Stimulated activated CD8-positive, alpha-beta memory T cell treated with anti-CD3 and anti-CD28 coated beads, Interleukin-2, amount 100 ng/mL, for 1 hour (primary cell): ENCODE measurements around the gene LRRC74B.
"Not testable (repeated sequence)": the region's sequence is repeated elsewhere in the genome, so short reads cannot be mapped to it uniquely, and the experiment has no call there.

ENCODE experiments used
- DNase-seq, 2 donors: peaks; one replicate each; pipeline ENCODE4 v3.0.0-alpha.2; 2020; ENCODE audit warnings: low read depth in 2 of 2

LRRC74B gene

DNA sequence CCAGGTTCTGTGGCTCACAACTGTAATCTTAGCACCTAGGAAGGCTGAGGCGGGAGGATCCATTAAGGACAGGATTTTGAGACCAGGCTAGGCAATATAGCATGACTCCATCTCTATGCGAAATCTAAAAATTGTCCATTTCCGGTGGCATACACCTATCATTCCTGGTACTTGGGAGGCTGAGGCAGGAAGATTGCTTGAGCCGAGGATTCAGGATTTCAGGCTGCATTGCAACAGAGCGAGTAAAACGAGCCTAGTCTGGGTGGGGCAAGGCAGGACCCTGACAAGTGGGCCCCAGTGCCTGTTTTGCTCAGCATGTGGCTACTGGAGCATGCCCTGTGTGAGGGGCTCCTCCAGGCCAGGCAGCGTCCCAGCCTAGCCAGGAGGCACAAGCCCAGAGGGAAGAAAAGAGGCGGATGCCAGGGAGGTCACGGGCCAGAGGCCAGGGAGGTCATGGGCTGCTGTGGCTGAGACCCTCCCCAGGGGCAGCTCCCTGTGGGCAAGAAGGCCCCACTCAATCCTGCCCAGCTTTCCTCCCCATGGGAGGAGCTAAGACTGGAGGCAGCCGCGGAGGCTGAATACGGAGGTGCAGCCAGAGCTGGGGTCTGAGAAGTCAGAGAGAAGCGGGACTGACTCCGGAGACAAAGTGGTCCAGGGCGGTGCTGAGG, 8.4 kb downstream of the LRRC74B start:
- no peak for DNase-seq

DNA sequence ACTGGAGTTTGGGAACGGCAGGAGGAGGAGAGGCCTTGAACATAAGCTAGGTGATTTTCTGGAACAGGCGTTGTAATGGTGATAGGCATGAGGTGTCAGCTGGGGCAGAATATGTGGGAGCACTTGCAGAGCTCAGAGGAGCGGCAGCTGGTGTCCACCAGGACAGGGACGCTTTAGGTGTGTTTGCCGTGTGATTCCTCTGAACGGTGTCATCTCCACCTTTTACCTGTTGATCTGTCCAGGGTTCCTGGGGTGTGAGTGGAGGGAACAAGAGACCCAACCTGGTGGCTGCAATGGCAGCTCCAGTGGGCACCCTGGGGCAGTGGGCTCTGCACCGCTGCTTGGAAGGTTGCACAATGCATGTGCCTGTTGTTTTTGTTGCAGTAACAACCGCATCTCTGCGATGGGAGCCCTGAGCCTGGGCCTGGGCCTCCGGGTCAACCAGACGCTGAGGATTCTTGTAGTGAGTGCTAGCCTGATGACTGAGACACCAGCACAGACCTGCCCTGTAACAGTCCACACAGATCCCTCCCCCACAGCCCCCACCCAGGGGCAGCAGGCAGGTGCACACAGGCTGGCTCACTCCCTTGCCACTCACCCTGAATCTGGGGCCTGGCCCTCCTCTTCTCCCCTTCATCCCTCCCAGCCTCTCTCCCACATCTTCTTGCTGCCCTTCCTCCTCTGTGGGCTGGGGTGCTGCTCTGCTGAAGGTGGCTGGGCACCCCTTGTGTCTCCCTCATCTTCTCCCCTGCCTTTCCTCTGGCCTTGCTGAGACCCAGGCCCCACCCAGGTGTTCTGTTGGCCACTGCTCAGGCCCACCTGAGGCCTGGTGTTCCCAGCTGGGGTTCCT, 9.2 kb downstream of the LRRC74B start:
- no peak for DNase-seq

DNA sequence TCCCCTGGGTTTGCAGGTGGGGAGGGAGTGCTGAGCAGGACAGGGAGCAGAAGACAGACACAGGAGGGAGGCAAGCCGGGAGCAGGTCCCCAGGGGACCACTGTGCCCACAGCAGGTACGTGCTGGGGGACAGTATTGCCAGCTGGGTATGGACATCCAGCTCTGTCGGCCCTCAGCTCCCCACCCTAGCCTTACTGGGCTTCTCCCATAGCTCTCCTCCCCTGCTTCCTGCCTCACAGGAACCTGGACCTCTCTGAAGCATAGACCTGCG, 9.8 kb downstream of the LRRC74B start:
- DNase-seq, result no peak

DNA sequence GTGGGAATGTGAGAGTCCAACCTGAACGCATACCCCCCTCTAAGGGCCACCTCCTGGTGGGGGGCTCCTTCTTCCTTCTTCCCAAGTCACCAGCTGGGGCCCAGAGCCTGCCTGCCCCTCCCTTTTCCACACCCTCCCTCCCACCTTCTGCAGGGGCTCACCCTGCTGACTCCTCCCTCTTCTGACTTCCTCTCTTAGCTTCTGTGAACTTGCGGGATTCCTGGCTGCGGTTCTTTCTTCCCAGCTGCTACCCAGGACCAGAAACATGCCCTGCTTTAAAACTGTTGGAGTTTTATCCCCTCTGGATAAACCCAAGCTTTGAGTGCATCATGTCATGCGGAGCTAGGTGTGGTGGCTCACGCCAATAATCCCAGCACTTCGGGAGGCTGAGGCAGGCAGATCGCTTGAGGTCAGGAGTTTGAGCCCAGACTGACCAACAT, 10.2 kb downstream of the LRRC74B start:
- no peak for DNase-seq

DNA sequence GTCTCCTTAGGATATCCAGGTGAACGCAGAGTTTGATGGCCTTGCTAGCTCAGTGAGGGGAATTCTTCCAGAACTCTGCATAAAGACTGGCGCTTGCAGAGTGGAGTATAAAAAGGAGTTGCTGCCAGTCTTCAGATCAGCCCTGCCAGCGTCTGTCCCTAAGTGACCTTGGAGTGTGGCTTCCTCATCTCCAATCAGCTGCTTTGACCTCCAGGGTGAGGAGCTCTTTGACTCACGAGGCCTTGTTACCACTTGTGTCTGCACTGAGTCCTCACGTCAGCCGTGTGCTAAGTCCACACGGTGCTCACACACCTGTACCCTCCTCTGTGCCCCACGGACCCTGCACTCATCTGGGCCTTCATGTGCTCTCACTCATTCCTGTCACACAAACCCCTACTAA, 14.6 kb downstream of the LRRC74B start:
- not testable (repeated sequence) for DNase-seq

DNA sequence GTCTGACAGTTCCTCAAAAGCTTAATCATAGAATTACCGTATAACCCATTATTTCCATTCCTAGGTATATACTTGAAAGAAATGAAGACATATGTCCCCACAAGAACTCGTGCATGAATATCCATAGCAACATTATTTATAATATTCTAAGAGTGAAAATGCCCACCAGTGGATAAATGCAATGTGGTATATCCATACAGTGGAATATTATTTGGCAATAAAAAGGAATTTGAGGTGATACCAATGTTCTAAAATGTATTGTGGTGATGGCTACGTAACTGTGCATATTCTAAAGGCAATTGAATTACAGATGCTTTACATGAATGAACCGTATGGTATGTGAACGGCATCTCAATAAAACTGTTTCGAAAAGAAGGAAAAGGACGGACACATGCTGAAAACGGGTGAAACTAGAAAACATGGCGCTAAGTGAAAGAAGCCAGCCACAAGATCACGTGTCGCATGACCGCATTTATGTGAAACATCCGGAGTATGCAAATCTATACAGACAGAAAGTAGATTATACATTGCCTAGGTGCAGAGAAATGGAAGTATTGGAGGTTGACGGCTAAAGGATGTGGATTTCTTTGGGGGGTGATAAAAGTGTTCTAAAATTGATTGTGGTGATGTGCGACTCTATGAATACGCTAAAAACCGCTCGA, 16.0 kb downstream of the LRRC74B start:
- not testable (repeated sequence) for DNase-seq

DNA sequence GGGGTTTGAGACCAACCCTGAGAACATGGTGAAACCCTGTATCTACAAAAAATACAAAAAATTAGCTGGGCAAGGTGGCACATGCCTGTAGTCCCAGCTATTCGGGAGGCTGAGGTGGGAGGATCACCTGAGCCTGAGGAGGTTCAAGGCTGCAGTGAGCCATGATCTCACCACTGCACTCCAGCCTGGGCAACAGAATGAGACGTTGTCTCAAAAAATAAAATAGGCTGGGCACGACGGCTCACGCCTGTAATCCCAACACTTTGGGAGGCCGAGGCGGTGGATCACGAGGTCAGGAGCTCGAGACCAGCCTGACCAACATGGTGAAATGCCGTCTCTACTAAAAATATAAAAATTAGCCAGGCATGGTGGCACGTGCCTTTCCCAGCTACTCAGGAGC, 18.7 kb downstream of the LRRC74B start:
- DNase-seq, result not testable (repeated sequence)

DNA sequence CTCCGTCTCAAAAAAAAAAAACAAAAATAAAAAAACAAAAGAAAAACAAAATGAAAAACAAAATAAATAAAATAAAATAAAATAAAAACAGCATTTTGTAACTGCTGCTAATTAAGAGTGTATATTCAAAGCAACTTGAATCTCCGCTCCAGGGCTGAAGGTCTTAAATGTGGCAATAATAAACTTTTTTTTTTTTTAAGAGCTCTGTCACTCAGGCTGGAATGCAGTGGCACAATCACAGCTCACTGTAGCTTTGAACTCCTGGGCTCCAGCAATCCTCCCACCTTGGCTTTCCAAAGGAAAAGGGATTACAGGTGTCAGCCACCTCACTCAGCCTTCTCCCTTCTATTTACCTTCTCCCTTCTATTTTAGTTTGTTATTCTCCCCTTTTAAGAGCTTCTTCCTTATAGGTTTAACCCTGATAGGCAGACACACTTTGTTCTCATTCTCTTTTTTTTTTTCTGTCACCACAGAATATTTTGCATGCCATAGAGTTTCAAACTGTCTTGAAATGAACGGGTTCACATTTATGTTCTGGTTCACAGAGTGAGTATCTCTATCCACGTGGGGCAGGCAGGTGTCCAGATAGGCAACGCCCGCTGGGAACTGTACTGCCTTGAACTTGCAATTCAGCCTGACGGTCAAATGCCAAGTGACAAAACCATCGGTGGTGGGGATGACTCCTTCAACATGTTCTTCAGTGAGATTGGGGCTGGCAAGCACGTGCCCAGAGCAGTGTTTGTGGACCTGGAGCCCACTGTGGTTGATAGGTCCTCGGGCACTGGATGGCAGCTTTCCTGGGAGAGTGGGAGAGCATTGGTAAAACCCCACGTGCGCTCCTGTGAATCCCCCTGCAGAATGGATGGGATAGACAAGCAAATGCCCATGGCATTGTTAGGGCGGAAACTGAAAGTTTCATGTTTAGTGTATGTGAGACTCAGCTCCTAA, 19.4 kb downstream of the LRRC74B start:
- no peak for DNase-seq

DNA sequence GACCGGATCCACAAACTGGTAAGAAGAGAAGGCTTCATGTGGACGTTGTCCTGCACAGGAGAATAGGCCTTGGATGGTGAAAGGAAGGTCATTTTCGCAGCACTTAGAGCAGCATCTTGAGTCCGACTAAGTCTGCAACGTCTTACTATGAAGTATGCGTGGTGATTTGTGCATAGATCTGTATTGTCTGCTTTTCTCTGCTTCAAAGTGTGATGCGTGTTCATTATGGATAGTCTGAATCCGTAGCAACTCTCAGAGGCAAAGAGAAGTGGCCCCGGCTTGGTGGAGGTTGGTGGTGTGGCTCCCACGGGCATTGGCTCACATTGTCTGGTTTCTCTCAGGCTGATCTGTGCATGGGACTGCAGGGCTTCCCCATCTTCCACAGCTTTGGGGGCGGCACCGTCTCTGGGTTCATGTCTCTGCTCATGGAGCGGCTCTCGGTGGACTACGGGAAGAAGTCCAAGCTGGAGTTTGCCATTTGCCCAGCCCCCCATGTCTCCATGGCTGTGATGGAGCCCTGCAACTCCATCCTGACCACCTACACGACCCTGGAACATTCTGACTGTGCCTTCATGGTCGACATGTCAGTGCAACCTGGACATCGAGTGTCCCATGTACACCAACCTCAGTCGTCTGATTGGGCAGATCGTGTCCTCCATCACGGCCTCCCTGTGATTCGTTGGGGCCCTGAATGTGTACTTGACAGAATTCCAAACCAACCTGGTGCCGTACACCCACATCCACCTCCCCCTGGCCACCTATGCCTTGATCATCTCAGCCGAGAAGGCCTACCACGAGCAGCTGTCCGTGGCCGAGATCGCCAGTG, 21.5 kb downstream of the LRRC74B start:
- no peak for DNase-seq

DNA sequence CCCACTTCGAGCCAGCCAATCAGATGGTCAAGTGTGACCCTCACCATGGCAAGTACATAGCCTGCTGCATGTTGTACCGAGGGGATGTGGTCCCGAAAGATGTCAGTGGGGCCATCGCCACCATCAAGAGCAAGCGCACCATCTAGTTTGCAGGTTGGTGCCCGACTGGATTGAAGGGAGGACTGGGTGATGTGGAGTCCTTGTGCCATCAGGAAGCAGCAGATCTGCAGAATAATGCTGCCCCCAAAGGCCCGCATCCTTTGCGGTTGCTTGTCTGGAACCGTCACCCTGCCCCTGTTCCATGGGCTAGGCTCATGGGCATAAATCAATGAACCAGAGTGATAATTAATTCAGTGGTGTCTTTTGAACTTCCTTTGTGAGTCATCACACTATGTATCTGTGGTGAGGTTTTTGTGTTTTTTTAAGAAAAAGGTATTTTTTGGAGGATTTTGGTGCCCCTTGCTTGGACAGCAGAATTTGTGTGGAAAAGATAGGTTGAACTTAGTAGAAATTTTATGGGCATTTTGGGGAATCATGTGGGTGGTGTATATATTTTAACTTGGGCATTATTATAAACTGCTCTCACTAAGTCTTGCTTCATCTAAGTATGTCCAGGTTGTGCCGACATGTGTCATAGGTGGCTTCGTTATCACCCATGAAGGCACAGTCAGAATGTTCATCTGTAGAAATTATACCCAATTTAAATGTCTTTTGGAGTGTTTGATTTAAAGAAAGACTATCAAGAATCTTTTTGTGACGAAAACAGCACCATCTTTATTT, 22.3 kb downstream of the LRRC74B start:
- DNase-seq, result no peak

DNA sequence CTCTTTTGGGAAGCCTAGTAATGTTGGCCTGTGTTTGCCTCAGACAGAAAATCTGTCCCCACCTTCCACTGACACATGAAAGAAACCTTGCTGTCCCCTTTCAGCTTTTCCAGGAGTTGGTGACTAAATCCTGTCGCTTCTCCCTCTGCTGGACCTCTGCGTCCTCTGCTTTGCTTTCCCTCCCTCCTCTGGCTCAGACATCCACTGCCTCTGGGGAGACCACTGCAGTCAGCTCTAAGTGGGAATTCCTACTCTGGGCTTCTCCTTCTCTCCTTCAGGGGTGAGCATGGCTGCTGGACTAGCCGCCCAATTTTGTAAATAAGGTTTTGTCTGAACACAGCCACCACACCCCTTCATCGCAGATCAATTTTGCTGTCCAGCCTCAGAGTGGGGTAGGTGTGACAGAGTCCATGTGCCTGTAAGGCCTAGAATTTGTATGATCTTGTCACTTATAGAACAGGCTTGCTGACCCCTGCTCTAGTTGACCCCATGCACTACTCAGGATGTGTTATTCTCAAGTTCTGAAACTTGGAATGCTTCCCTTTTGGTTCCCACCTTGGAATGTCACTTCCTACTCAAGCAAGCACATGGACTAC, 23.0 kb downstream of the LRRC74B start:
- DNase-seq, result no peak

DNA sequence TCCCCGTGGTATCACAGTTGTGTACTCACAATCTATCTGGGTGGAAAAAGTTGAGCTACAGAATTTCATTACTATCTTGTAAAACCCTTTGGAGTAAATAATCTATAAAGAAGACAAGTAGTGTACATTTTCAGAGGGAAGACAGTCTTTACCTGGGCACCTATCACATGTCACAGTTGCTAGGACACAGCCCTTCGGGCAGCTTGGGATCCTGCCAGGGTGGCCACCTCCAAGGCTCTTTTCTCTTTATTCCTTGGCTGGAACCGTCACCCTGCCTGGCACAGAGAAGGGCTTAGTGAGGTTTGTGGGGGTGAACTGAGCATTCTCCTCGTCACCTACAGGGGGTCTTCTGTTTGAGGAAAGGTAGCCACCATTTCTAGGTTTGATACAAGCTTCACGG, 23.6 kb downstream of the LRRC74B start:
- no peak for DNase-seq

DNA sequence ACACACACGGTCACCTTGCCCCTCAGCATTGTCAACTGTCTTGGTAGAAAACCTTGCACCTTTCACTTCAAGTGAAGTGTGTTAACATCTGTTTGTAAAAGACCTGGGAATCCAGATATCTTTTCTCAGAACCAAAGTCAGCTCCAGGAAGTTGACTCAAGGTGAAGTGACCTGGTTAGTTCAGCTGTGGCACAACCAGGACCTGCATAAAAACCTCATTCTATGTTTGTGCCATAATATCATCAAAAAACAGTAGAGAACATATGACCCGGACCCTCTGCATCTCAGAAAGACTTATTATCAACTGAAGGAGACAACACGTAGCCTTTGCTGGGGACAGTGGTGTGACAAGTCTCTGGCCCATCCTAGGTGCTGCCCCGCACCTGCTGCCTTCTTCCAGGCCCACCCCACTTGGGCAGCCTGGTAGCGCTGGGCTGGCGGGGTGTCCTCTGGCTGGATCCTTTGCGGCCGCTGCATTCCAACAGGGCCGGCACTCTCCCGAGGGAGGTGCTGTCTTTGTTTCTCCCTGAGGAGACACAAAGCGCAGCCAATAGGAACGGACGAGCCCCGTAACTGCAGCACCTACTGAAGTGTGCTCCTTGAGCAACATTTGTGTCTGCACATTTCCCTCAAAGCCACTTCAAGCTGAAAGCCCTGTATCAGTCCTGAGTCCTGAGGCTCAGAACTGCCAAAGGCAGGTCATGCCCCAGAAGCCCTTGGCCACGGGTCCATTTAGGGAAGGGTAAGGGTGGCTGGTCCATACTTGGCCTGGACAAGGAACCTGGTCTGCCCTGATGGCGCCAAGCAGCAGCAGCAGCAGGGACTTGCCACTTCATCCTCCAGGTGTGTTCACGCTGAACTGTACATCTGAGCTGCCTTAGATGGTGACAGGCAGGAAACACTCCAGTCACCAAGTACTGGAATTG, 25.2 kb downstream of the LRRC74B start:
- DNase-seq, result no peak

DNA sequence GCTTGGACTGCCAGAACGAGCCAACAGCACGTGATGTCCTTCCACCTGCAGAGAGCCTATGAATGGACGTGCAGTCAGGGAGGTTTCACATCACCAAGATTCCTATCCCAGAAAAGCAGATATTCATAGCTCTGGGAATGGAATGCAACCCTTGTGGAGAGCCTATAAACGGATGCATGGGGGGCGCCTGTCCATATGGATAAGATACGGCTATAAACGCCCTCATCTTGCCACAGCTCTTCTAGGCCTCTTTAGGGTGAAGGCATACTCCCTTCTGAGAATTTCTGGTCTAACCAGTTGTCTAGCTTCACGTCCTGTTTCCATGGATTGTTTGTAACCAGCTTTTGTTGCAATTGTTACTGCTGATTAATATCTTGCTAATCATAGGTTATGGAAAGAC, 26.1 kb downstream of the LRRC74B start:
- DNase-seq, result not testable (repeated sequence)

DNA sequence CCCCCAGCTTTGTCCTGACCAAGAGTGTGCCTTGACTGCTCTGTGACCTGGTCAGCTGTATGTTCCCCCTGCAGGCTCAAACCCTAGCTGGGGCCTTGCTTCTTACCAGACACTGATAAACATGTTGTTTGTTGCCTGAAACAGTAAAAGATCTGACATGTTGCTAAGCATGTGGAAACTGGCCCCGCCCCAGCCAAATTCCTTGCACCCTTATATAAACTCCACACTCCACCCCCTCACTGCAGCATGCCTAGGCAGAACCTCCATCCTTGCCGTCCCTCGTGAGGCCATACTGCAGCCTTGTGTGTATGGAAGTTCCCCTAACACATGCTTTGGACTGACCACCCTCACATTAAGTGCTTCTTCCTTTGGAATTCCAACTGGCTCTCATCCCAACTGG, 27.3 kb downstream of the LRRC74B start:
- DNase-seq, result no peak

DNA sequence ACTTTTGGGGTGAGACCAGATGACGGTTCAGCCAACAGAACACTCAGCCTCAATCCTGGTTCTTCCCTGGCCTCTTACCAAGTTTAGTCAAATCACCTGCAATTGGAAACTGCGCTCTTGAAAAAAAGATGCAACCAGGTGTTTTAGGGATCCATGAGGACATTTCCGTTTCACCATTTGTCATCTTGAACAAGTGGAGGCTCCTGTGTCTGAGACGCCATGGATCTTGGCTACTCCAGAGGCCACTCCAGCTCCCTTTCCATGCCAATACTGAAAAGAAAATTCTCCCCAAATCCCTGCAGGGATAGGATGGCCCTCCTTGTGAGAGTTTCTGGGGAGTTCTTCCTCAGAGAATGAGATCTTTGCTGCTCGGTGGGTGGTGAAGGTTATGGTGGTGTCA, 27.7 kb downstream of the LRRC74B start:
- DNase-seq, result no peak

DNA sequence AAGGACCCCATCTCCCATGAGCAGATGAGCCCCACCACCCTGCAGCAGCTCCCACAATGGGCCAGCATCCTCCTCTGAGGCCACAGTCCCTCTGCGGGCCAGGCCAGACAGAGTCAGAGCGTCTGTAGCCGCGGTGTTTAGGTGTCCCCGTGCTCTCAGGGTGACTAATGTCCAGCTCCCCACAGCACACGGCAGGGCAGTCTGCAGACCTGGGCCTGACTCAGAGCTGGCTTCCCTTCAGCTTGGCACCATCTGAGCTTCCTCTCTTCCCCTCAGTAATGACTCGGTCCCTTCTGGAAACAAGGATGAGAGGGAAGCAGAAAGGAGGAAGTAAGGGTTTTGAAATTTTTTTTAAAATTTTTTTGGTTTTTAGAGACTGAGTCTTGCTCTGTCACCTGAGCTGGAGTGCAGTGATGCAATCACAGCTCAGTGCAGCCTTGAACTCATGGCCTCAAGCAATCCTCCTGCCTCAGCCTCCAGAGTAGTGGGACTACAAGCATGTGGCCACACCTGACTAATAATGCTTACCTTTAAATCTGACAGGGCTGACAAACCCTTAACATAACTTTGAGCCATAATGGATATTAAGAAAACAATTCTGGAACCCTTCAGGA, 28.5 kb downstream of the LRRC74B start:
- DNase-seq, result no peak

DNA sequence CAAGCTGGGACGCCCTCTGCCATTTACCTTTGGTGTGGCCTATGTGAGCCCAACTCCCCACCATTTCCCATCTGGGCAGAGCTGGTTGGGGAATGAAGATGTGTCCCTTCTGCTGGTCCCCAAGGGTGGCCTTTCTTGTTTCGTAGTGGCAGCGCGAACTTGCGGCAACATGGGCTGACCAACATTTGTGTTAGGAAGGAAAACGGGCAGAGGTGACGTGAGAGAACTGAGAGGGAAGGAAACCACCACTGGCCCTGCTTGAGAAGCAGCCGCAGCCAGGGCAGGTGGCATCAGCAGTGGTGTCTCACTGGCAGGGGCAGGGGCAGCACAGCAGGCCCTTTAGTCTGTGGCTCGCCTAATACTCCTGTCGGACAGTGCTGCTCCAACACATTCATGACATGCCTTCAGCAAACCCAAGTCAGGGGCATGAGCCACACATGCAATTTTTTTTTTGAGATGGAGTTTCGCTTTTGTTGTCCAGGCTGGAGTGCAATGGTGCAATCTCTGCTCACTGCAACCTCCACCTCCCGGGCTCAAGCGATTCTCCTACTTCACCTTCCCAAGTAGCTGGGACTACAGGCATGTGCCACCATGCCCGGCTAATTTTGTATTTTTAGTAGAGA, 29.9 kb downstream of the LRRC74B start:
- no peak for DNase-seq
